HepG2 (cell line): Measurements from ENCODE around the gene NOSTRIN. TPM values are rescaled to one million over a fixed set of nuclear protein-coding genes. Genes with fewer than 3 reads are reported as not detected.

Experiments
- ATAC-seq: fragments of 200-7000 bp; cut with Tn5 transposase; 3 replicates; pipeline ENCODE4 v1.9.1; 2020; ENCODE audit warnings: mild to moderate bottlenecking, moderate library complexity
- BruUV-seq: library from RNA; stranded (reverse); fragments of 400-500 nt; replicated peaks from 2 replicates; lab custom pipeline; 2021; lab: Mats Ljungman, UMichigan
- CTCF ChIA-PET: fragments of 300-600 bp; formaldehyde crosslinking; extraction: SDS; loops from one replicate; lab custom pipeline; 2021; ENCODE audit warnings: low total read pairs, inconsistent platforms, low intra/inter-chr PET ratio; lab: Yijun Ruan, JAX
- POLR2A ChIA-PET: fragments of 350-600 bp; sonication (Branson Sonifier 250); formaldehyde crosslinking; loops from one replicate; lab custom pipeline; 2020; ENCODE audit warnings: antibody characterized with exemption, inconsistent platforms; lab: Yijun Ruan, JAX
- DNase-seq: peaks from one replicate; pipeline ENCODE4 v3.0.0-alpha.2; 2015; ENCODE audit warnings: low spot score
- FAIRE-seq: peaks from 3 replicates; lab custom pipeline; 2011; peaks lifted over from hg19 to GRCh38; lab: Jason Lieb, UNC
- H2AFZ ChIP-seq: one replicate; pipeline ENCODE4 v1.6.1; 2011; ENCODE audit warnings: low read length, inconsistent platforms
- H3K27ac ChIP-seq: fragments of 300-600 bp; 3 replicates; pipeline ENCODE4 v1.8.0; 2011; ENCODE audit warnings: mixed run types, mild to moderate bottlenecking, mixed read lengths, low read length, inconsistent platforms; ENCODE audit not compliant: insufficient read depth; ENCODE audit errors: extremely low read length
- H3K27me3 ChIP-seq, 2 experiments: fragments of 200-600 bp in 1 of 2; 2 replicates in 1 of 2; 3 replicates in 1 of 2; pipeline versions ENCODE4 v1.6.0 to v1.8.0; 2011; ENCODE audit warnings: low read length in 2 of 2, mild to moderate bottlenecking in 2 of 2, moderate library complexity in 2 of 2, inconsistent platforms in 1 of 2; ENCODE audit not compliant: insufficient read depth in 2 of 2, control insufficient read depth in 1 of 2
- H3K36me3 ChIP-seq, 2 experiments: fragments of 200-600 bp in 1 of 2; replicated peaks in 1 of 2; 2 replicates in 1 of 2; 3 replicates in 1 of 2; pipeline versions ENCODE4 v1.5.1 to v1.8.0; 2011; ENCODE audit warnings: low read length in 2 of 2, inconsistent platforms in 1 of 2; ENCODE audit not compliant: insufficient read depth in 2 of 2, control insufficient read depth in 1 of 2
- H3K4me1 ChIP-seq: 2 replicates; pipeline ENCODE4 v1.5.1; 2012; ENCODE audit warnings: low read length, inconsistent platforms; ENCODE audit not compliant: insufficient read depth
- H3K4me2 ChIP-seq: 2 replicates; pipeline ENCODE4 v1.6.0; 2011; ENCODE audit warnings: low read depth, low read length, inconsistent platforms
- H3K4me3 ChIP-seq, 3 experiments: fragments of 200-600 bp in 1 of 3; sonication (generic), shearing (Covaris generic) in 1 of 3; replicated peaks in 1 of 3; 2 replicates each; pipeline ENCODE4 v1.5.1; 2011 to 2016; ENCODE audit warnings: low read length in 3 of 3, inconsistent platforms in 2 of 3, low read depth in 2 of 3, mild to moderate bottlenecking in 2 of 3, control low read depth in 1 of 3, mixed read lengths in 1 of 3; ENCODE audit not compliant: insufficient read depth in 1 of 3
- H3K79me2 ChIP-seq: one replicate; pipeline ENCODE4 v1.6.1; 2011; ENCODE audit warnings: low read length, inconsistent platforms; ENCODE audit not compliant: insufficient read depth
- H3K9ac ChIP-seq: 2 replicates; pipeline ENCODE4 v1.6.0; 2011; ENCODE audit warnings: mild to moderate bottlenecking, low read depth, low read length, inconsistent platforms; ENCODE audit not compliant: insufficient read depth
- H3K9me3 ChIP-seq: 2 replicates; pipeline ENCODE4 v1.5.1; 2012; ENCODE audit warnings: mild to moderate bottlenecking, low read length
- H4K20me1 ChIP-seq: 2 replicates; pipeline ENCODE4 v1.6.0; 2011; ENCODE audit warnings: inconsistent platforms, mild to moderate bottlenecking, low read length, moderate library complexity; ENCODE audit not compliant: insufficient read depth
- CBFB ChIP-seq: sonication (generic); formaldehyde crosslinking; IDR thresholded peaks from 2 replicates; pipeline ENCODE4 v1.4.0; 2020; ENCODE audit warnings: missing genetic modification reagents
- CEBPB ChIP-seq: IDR thresholded peaks from 2 replicates; pipeline ENCODE4 v1.6.1; 2011; ENCODE audit warnings: low read depth, low read length, improper control_type of control experiment, borderline replicate concordance
- HNRNPK ChIP-seq: fragments of 200-400 bp; formaldehyde crosslinking; IDR thresholded peaks from 2 replicates; pipeline ENCODE4 v1.6.1; 2018; ENCODE audit warnings: low read length, low read depth, moderate library complexity, mild to moderate bottlenecking; ENCODE audit not compliant: poor library complexity, severe bottlenecking
- MED1 ChIP-seq: sonication (generic); formaldehyde crosslinking; IDR thresholded peaks from 2 replicates; pipeline ENCODE4 v1.4.0; 2020; ENCODE audit warnings: missing genetic modification reagents
- MIER2 ChIP-seq: IDR thresholded peaks from 2 replicates; pipeline ENCODE4 v1.6.1; 2016; ENCODE audit warnings: missing biosample characterization, missing genetic modification reagents
- NCOA5 ChIP-seq: sonication (generic); formaldehyde crosslinking; IDR thresholded peaks from 2 replicates; pipeline ENCODE4 v1.4.0; 2020; ENCODE audit warnings: missing genetic modification reagents
- RARG ChIP-seq: sonication (generic); formaldehyde crosslinking; IDR thresholded peaks from 2 replicates; pipeline ENCODE4 v1.4.0; 2020; ENCODE audit warnings: low read depth, mild to moderate bottlenecking, missing genetic modification reagents
- SP4 ChIP-seq: sonication (generic); formaldehyde crosslinking; IDR thresholded peaks from 2 replicates; pipeline ENCODE4 v1.8.1; 2023; ENCODE audit warnings: mild to moderate bottlenecking, missing genetic modification reagents
- SPEN ChIP-seq: sonication (generic); formaldehyde crosslinking; IDR thresholded peaks from 2 replicates; pipeline ENCODE4 v1.5.1; 2020; ENCODE audit warnings: low read depth, mild to moderate bottlenecking, missing genetic modification reagents
- ZFY ChIP-seq: sonication (generic); formaldehyde crosslinking; IDR thresholded peaks from 2 replicates; pipeline ENCODE4 v1.4.0; 2020; ENCODE audit warnings: missing genetic modification reagents
- ZIK1 ChIP-seq: sonication (generic); formaldehyde crosslinking; IDR thresholded peaks from 2 replicates; pipeline ENCODE4 v1.5.0; 2020; ENCODE audit warnings: mild to moderate bottlenecking, low read depth, missing genetic modification reagents, borderline replicate concordance
- ZNF274 ChIP-seq: sonication (generic); formaldehyde crosslinking; IDR thresholded peaks from 2 replicates; pipeline ENCODE4 v1.5.1; 2020; ENCODE audit warnings: mild to moderate bottlenecking, missing genetic modification reagents
- WGBS: methylation state at CpG from one replicate; pipeline ENCODE4 v1.1.6; 2017; ENCODE audit warnings: low lambda C conversion rate; 5-methylcytosine and 5-hydroxymethylcytosine counted together
- in situ Hi-C: cut with HindIII; loops from 2 replicates; pipeline ENCODE4 v1.10.0; 2017; ENCODE audit warnings: low pct_unique_long_range_greater_than_20kb; ENCODE audit not compliant: extremely low pct_ligation_motif_present
- intact Hi-C: fragments of 100-400 bp; cut with micrococcal nuclease; formaldehyde crosslinking; loops from one replicate; pipeline ENCODE4 v1.10.0; 2022; ENCODE audit not compliant: unreplicated experiment
- polyA plus RNA-seq, 8 experiments: library from polyadenylated mRNA; depleted of rRNA in 3 of 8; stranded (reverse) in 7 of 8; unstranded in 1 of 8; fragments of >200 nt; fragmentation: Illumina TruSeq in 4 of 8; extraction: Trizol in 4 of 8; gene quantifications; 2 replicates each; pipeline versions ENCODE4 v1.2.1 to v1.2.3, GENCODE V29; 2011 to 2016; ENCODE audit warnings: low read depth in 4 of 8, missing spikeins in 1 of 8, mixed read lengths in 1 of 8; ENCODE audit not compliant: insufficient read depth in 1 of 8
- total RNA-seq, 5 experiments: library from RNA; depleted of rRNA; stranded (reverse); fragments of >200 nt; fragmentation: Illumina TruSeq; extraction: Trizol; gene quantifications; 2 replicates each; pipeline ENCODE4 v1.2.3, GENCODE V29; 2016; ENCODE audit warnings: low read depth in 1 of 5
- TF ChIP-seq, protein P1 (sequence below): sonication (generic); formaldehyde crosslinking; IDR thresholded peaks from 2 replicates; pipeline ENCODE4 v1.5.1; 2020; ENCODE audit warnings: mild to moderate bottlenecking, moderate library complexity, missing genetic modification reagents
- TF ChIP-seq, protein P2 (sequence below): sonication (generic); formaldehyde crosslinking; conservative IDR thresholded peaks from 2 replicates; pipeline ENCODE4 v1.4.0; 2020; ENCODE audit warnings: missing genetic modification reagents
- TF ChIP-seq, protein P3 (sequence below): sonication (generic); formaldehyde crosslinking; IDR thresholded peaks from 2 replicates; pipeline ENCODE4 v1.4.0; 2020; ENCODE audit warnings: low read depth, mild to moderate bottlenecking, missing genetic modification reagents
- TF ChIP-seq, protein P4 (sequence below), 2 experiments: sonication (generic) in 1 of 2; formaldehyde crosslinking in 1 of 2; IDR thresholded peaks; 2 replicates each; pipeline versions ENCODE4 v1.4.0 to v1.6.1; 2016 to 2020; ENCODE audit warnings: borderline replicate concordance in 1 of 2, low read depth in 1 of 2, mild to moderate bottlenecking in 1 of 2, missing genetic modification reagents in 1 of 2

NOSTRIN gene
- total and polyA plus RNA-seq, 2 of the 13 experiments (the other 11 are each of a cell fraction or from before 2014, with no cell fraction given): 0.22 TPM

DNA sequence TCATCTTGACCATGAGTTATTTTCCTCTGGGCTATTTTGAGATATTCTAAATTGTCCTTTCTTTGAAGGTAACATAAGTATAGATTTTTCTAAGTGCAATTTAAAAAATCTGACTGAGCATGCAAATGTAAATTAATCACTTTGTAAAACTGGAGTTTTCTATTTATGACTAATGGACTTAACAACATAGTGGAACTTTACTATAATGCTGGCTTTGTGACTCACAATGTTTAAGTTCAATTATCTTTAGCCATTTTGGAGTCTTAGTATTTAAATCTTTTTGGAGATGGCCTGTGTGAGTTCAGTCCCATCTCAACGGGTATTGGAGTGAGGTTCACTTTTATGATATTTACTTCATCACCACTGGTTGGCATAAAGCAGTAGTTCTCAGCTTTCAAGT lies 35.2 kb upstream of the NOSTRIN start:
- FAIRE-seq (no peak), DNase-seq (no peak), ATAC-seq (no peak)
- no TSS peak for BruUV-seq
- H2AFZ ChIP-seq: no peak overlapping the region
- TF ChIP-seq, protein P1, sequence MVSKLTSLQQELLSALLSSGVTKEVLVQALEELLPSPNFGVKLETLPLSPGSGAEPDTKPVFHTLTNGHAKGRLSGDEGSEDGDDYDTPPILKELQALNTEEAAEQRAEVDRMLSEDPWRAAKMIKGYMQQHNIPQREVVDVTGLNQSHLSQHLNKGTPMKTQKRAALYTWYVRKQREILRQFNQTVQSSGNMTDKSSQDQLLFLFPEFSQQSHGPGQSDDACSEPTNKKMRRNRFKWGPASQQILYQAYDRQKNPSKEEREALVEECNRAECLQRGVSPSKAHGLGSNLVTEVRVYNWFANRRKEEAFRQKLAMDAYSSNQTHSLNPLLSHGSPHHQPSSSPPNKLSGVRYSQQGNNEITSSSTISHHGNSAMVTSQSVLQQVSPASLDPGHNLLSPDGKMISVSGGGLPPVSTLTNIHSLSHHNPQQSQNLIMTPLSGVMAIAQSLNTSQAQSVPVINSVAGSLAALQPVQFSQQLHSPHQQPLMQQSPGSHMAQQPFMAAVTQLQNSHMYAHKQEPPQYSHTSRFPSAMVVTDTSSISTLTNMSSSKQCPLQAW: no peak
- TF ChIP-seq, protein P2, sequence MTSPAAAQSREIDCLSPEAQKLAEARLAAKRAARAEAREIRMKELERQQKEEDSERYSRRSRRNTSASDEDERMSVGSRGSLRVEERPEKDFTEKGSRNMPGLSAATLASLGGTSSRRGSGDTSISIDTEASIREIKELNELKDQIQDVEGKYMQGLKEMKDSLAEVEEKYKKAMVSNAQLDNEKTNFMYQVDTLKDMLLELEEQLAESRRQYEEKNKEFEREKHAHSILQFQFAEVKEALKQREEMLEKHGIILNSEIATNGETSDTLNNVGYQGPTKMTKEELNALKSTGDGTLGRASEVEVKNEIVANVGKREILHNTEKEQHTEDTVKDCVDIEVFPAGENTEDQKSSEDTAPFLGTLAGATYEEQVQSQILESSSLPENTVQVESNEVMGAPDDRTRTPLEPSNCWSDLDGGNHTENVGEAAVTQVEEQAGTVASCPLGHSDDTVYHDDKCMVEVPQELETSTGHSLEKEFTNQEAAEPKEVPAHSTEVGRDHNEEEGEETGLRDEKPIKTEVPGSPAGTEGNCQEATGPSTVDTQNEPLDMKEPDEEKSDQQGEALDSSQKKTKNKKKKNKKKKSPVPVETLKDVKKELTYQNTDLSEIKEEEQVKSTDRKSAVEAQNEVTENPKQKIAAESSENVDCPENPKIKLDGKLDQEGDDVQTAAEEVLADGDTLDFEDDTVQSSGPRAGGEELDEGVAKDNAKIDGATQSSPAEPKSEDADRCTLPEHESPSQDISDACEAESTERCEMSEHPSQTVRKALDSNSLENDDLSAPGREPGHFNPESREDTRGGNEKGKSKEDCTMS: no peak
- TF ChIP-seq CEBPB: no peak
- TF ChIP-seq MED1 (CRISPR knock-in tag): no peak
- TF ChIP-seq HNRNPK: no peak
- no peak for TF ChIP-seq CBFB (CRISPR knock-in tag)
- no peak for TF ChIP-seq RARG (CRISPR knock-in tag)
- TF ChIP-seq ZFY (CRISPR knock-in tag): no peak
- TF ChIP-seq, protein P3, sequence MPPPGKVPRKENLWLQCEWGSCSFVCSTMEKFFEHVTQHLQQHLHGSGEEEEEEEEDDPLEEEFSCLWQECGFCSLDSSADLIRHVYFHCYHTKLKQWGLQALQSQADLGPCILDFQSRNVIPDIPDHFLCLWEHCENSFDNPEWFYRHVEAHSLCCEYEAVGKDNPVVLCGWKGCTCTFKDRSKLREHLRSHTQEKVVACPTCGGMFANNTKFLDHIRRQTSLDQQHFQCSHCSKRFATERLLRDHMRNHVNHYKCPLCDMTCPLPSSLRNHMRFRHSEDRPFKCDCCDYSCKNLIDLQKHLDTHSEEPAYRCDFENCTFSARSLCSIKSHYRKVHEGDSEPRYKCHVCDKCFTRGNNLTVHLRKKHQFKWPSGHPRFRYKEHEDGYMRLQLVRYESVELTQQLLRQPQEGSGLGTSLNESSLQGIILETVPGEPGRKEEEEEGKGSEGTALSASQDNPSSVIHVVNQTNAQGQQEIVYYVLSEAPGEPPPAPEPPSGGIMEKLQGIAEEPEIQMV: no peak
- TF ChIP-seq MIER2 (CRISPR knock-in tag): no peak
- no peak for TF ChIP-seq NCOA5 (CRISPR knock-in tag)
- TF ChIP-seq SP4: no peak
- no peak for TF ChIP-seq SPEN (CRISPR knock-in tag)
- TF ChIP-seq ZIK1: no peak
- TF ChIP-seq ZNF274 (CRISPR knock-in tag): no peak
- TF ChIP-seq, protein P4, sequence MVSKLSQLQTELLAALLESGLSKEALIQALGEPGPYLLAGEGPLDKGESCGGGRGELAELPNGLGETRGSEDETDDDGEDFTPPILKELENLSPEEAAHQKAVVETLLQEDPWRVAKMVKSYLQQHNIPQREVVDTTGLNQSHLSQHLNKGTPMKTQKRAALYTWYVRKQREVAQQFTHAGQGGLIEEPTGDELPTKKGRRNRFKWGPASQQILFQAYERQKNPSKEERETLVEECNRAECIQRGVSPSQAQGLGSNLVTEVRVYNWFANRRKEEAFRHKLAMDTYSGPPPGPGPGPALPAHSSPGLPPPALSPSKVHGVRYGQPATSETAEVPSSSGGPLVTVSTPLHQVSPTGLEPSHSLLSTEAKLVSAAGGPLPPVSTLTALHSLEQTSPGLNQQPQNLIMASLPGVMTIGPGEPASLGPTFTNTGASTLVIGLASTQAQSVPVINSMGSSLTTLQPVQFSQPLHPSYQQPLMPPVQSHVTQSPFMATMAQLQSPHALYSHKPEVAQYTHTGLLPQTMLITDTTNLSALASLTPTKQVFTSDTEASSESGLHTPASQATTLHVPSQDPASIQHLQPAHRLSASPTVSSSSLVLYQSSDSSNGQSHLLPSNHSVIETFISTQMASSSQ (IDR thresholded peaks at IDR 0.05; ENCODE audit: low read depth): no peak
- TF ChIP-seq, protein P4 (CRISPR knock-in tag; IDR thresholded peaks at IDR 0.05; ENCODE audit: borderline replicate concordance): no peak
- WGBS: 72% methylated on average over 1 of the region's 1 CpG
- H3K27me3 ChIP-seq: no peaks in the 10 kb centered on the region
- no peaks in the 10 kb centered on the region for H3K79me2 ChIP-seq
- in situ Hi-C loops: no loop called here
- H3K27ac ChIP-seq: no peak overlapping the region
- no peaks in the 10 kb centered on the region for H4K20me1 ChIP-seq
- ChIA-PET POLR2A (no interaction called here), CTCF (no interaction called here)
- intact Hi-C loops: no loop called here
- H3K4me1 ChIP-seq: no peaks in the 10 kb centered on the region
- no peak overlapping the region for H3K4me3 ChIP-seq
- H3K9me3 ChIP-seq: no peaks in the 10 kb centered on the region
- peaks cover 3 to 16% of the 10 kb centered on the region in 2 experiments for H3K36me3 ChIP-seq
- no peak overlapping the region for H3K4me2 ChIP-seq
- no peak overlapping the region for H3K9ac ChIP-seq
